GM19351 (cell line): Measurements from ENCODE around the gene HEATR1.
"Not testable (repeated sequence)": the region's sequence is repeated elsewhere in the genome, so short reads cannot be mapped to it uniquely, and the experiment has no call there.

Experiments
- ATAC-seq: cut with Tn5 transposase; IDR thresholded peaks from one replicate; pipeline ENCODE4 v1.9.1; 2021; ENCODE audit warnings: mild to moderate bottlenecking, moderate library complexity; ENCODE audit not compliant: unreplicated experiment

The HEATR1 gene

GRCh38 chr1:236603991-236604904 lies at the start of gene HEATR1:
TSS of gene HEATR1 (minus strand) at chr1:236604516. CDS start at chr1:236604095, 421 bp downstream.
- ATAC-seq = peak; percentile 91

- ATAC-seq = no peak
Observed at GRCh38 chr1:236645016-236645680, 40.8 kb upstream of the HEATR1 start.

DNA sequence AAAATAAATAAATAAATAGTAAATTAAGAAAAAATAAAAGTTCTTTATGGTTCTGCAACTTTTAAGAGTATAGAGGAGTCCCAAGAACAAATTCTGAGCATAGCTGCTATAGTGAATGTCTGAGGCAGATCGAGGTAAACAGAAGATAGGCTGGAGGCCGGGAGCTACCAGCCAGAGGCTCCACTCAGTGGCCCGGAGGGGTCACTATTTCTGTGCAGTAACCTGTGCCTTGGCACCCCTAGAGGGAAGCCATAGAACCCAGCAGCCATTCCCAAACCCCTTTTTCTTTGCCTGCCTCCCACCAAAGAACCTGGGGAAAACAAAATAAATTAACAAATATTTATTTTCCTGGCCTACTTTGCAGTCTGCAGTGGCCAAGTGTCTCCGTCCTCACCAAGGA lies 38.4 kb upstream of the HEATR1 start:
- ATAC-seq = no peak

GRCh38 chr1:236639686-236640085 lies 35.4 kb upstream of the HEATR1 start:
- ATAC-seq = no peak

- no peak for ATAC-seq
Observed at GRCh38 chr1:236638945-236639344, 34.6 kb upstream of the HEATR1 start.

- no peak for ATAC-seq
Observed at GRCh38 chr1:236636017-236636416, 31.7 kb upstream of the HEATR1 start.

GRCh38 chr1:236627727-236628408 lies 23.6 kb upstream of the HEATR1 start:
- no peak for ATAC-seq

DNA sequence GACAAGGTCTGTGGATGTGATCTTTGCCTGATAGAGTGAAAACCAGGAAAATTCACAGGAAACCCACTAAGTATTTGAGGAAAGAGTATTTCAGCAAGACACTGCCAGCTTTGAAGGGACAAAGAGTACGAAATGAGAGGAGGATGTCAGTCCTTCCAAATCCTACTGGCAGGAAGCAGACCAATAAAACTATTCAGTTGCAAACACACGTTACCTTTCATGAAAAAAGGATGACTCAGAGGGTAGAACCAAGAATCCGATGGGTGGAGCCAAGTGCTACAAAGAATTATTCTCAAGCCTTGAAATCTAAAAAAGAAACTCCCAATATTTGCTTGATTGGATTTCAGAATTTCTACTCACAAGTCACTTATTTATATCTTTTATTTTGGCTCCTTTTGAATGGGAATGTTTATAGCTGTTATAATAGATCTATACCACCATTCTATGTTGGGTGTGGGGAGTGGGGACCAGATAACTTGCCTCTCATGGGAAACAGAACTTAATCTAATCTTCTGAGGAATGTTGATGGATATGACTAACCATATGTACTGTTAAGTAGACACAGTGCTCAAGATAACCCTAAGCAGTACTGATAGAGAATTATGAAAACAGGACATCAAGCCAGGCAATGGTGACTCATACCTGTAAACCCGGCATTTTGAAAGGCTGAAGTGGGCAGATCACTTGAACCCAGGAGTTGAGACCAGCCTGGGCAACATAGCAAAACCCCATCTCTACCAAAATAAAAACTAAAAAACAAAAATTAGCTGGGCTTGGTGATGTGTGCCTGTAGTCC lies 19.3 kb upstream of the HEATR1 start:
- ATAC-seq = no peak

GRCh38 chr1:236622407-236622806 lies 18.1 kb upstream of the HEATR1 start:
- ATAC-seq = no peak

GRCh38 chr1:236619398-236619797 lies 15.1 kb upstream of the HEATR1 start:
- ATAC-seq = no peak

DNA sequence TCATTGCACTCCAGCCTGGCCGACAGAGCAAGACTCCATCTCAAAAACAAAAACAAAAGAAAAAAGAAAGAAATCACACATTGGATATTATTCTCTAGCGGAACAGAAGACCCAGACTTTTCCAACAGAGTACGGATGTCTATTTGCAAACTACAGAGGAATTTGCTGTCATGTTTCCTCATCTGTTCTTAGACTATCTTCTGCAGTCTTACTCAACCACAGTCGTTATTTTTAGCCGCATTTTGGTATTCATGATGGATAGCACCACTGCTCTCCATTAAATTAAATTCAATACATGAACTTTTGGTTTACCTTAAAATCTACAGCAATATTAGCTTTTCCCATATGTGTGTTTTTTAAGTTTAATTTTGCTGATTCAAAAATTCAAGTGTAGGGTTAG lies 14.2 kb upstream of the HEATR1 start:
- ATAC-seq = no peak

DNA sequence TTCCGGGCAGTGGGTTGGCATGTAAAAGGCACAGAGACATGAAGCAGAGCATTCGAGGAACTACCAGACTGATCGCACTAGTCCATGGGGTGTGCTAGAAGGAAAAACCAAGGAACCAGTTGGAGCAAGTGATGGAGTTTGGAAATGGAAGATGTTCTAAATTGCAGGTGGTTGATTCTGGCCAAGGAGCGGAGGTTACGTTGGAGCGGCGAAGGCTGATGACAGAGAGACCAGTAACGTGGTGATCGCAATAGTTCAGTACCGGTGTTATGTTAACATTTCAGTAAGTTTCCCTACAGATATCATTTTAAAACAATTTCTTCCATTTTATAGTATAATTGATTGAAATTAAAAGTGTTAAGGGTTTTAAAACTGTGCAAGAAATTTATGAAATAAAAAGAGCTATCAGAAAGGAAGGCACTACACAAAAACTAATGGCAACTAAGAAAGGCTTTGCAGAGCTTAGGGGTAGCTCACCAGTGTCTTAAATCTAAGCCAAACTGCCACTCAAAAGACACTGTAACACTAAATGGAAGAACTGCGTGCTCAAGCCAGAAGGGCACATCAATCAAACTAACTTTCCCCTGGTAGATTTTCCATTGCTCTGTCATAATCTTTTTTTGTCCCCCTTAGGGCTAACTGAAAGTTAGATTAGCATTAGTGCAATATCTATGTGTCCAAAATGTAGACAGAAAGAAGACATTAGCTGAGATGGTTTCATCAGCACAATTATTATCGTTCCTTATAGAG lies 11.3 kb upstream of the HEATR1 start:
- ATAC-seq = no peak

DNA sequence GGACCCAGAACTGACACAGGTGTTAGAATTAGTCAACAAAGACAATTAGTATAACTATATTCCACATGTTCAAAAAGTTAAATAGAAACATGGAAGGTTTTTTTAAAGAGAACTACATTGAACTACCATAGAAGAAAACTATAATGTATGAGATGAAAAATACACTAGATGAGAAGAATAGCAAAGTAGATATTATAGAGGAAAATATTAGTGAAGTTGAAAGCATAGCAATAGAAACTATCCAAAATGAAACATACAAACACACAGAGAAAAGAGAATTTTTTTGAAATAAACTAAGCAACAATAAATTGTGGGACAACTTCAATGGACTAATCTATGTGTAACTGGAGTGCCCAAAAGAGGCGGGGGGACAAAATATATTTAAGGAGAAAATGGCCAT lies 8.0 kb upstream of the HEATR1 start:
- ATAC-seq = no peak

- no peak for ATAC-seq
Observed at GRCh38 chr1:236608930-236609726, 4.8 kb upstream of the HEATR1 start.

- ATAC-seq = not testable (repeated sequence)
Observed at GRCh38 chr1:236607597-236607996, 3.3 kb upstream of the HEATR1 start.

GRCh38 chr1:236604905-236605806 lies 840 bp upstream of the HEATR1 start:
- ATAC-seq = no peak

DNA sequence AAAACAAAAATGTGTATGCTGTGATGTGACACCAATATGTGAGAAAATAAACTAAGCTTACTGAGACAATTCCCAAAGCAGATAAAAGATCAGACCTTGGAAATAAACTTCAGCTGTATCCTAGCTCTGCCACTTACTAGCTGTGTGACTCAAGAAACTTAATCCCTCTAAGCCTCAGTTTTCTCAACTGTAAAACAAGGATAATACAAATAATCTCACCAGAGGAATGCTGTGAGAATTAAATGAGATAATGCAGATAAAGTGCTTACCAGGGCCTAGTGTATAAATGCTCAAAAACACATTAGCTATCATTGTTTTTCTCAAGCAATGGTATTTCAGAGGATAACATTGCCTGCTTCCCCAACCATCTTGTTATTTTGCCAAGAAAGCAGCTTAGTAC lies 2.1 kb downstream of the HEATR1 start:
- no peak for ATAC-seq

GRCh38 chr1:236590553-236591150 lies 13.7 kb downstream of the HEATR1 start:
- ATAC-seq = no peak
